AG04449 (cell line): ENCODE data around the gene ENOX1.

Experiments
- CTCF ChIA-PET: fragments of 350-600 bp; formaldehyde crosslinking; extraction: SDS; loops from one replicate; lab custom pipeline; 2021; ENCODE audit warnings: antibody characterized with exemption; lab: Yijun Ruan, JAX
- POLR2A ChIA-PET: fragments of 400-600, 350-600 bp; formaldehyde crosslinking; extraction: SDS; loops from one replicate; lab custom pipeline; 2020; ENCODE audit warnings: antibody characterized with exemption, inconsistent platforms; lab: Yijun Ruan, JAX
- DNase-seq: peaks from one replicate; pipeline ENCODE4 v3.0.0-alpha.2; 2010; ENCODE audit warnings: low read depth, low spot score
- H3K4me3 ChIP-seq: 2 replicates; pipeline ENCODE4 v1.5.1; 2011; ENCODE audit warnings: low read depth, mild to moderate bottlenecking, control low read depth, low read length
- TF ChIP-seq, protein P1 (sequence below): IDR thresholded peaks from one replicate; pipeline ENCODE4 v1.5.1; 2011; ENCODE audit warnings: mild to moderate bottlenecking, moderate library complexity, low read length, control low read depth, inconsistent platforms; ENCODE audit not compliant: insufficient read depth; ENCODE audit errors: missing control alignments

Gene ENOX1

DNA sequence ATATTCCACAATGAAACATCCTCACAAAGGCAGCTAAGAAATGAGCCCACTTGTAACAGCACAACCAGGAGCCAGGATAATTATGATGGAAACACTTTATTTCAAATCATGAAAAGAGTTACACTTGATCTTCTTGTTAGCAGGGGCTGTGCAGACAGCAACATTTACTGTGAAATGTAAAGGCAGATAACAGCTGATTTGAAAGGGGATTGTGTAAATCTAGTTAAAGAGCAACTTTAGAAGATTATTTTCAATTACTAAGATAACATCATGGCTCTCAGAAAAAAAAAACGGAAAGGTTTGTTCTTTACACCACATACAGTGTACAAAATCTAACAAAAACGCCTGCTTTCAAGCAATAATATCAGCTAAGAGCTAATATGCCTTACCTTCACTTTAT, 22.4 kb downstream of the ENOX1 start:
- CTCF ChIA-PET = interaction anchor here (1.2 kb wide), 1 partner anchor 12 kb away, joined by 6 read pairs; no protein-coding TSS in a partner anchor
- POLR2A ChIA-PET = no interaction called here
- TF ChIP-seq, protein P1, sequence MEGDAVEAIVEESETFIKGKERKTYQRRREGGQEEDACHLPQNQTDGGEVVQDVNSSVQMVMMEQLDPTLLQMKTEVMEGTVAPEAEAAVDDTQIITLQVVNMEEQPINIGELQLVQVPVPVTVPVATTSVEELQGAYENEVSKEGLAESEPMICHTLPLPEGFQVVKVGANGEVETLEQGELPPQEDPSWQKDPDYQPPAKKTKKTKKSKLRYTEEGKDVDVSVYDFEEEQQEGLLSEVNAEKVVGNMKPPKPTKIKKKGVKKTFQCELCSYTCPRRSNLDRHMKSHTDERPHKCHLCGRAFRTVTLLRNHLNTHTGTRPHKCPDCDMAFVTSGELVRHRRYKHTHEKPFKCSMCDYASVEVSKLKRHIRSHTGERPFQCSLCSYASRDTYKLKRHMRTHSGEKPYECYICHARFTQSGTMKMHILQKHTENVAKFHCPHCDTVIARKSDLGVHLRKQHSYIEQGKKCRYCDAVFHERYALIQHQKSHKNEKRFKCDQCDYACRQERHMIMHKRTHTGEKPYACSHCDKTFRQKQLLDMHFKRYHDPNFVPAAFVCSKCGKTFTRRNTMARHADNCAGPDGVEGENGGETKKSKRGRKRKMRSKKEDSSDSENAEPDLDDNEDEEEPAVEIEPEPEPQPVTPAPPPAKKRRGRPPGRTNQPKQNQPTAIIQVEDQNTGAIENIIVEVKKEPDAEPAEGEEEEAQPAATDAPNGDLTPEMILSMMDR = no peak
- no peak overlapping the region for H3K4me3 ChIP-seq
- no peak for DNase-seq

DNA sequence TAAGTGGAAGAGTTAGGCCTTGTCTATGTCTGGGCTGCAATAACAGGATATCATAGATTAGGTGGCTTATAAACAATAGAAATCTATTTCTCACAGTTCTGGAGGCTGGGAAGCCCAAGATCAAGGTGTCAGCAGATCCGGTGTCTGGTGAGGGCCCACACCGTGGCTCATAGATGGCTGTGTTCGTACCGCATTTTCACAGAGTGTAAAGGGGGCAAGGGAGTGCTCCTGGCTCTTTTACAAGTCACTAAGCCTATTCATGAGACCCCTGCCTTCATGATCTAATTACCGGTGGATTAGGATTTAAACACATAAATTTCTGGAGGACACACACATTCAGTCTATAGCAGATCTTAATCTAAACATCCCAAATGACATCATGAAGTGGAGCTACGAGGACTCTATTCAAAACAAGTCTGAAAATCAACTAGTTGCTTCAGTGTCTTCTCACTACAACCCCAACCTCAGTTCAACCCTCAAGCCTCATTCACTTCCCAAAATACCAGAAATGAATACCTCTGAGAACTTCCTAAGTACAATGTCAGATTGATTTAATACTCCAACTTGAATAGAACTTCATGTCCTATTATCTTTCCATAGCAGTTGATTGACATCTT, 23.5 kb downstream of the ENOX1 start:
- DNase-seq = no peak
- TF ChIP-seq, protein P1 = no peak
- ChIA-PET CTCF (no interaction called here), POLR2A (no interaction called here)
- H3K4me3 ChIP-seq = no peak overlapping the region

DNA sequence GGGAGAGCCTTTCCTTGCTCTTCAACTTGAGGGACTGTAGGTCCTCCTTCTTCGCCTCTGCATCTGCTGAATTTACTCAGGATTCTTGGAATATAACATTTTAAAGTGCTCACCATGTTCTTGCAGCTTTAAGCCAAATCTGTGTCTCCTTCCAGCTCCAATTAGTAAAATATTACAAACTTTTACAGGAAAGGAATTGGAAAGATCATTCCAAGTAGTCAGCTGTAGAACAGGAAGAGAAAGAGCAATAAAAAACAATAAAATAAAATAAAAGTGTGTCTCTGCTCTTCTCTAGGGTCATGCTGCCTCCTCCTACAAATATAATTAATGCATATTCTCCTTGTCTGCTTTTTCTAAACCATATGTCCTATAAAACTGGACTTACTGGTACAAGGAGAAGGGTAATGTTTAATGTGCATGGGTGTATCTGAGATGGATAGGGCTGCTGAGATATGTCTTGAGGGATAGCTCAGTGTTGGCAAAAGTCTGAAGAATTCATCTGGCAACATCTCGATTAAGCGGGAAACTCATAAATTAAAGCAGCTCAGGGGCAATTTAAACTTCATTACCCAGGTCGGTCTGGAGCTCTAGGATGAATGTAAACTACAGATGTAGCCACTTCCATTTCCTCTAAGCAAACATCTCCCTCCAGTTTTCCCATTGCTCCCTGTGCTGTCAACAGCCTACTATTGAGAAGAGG, 25.0 kb downstream of the ENOX1 start:
- no peak overlapping the region for H3K4me3 ChIP-seq
- no peak for DNase-seq
- POLR2A ChIA-PET = no interaction called here
- TF ChIP-seq, protein P1 = no peak
- CTCF ChIA-PET = no interaction called here

DNA sequence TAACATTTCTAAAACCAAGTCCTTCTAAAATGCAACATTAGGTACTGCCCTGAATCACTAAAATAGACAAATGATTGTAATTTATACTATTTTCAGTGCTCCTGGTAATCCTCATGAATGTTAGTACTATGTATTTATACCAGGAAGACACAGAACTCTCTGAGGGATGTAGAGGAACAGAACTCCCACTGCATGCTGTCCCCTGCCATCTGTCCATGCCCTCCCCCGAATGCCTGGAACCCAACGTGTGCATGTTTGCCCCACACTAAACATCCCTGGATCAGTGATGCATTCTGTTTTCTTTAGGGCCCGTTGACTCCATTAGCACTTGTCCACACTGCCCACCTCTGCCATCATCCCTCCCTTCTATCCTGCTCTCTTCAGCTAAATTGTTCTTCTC, 26.5 kb downstream of the ENOX1 start:
- CTCF ChIA-PET = no interaction called here

DNA sequence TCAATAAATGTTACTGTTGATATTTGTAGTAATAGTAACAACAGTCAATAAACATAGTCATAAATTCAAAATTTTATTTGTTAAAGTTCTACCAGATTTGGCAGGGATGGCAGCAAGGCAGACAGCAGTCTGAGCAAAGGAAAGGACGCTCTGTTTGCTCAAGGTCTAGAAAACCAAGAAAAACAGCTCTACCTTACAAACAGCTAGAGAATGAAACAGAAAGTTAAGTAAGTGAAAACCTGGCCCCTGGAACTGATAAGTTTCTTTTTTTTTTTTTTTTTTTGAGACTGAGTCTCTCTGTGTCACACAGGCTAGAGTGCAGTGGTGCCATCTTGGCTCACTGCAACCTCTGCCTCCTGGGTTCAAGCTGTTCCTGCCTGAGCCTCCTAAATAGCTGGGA, 27.9 kb downstream of the ENOX1 start:
- H3K4me3 ChIP-seq = no peak overlapping the region
- TF ChIP-seq, protein P1 = no peak
- no peak for DNase-seq
- CTCF ChIA-PET = no interaction called here
- POLR2A ChIA-PET = no interaction called here

More for the DNA sequence above, 26.5 kb downstream of the ENOX1 start:
- no peak for DNase-seq
- H3K4me3 ChIP-seq = no peak overlapping the region
- POLR2A ChIA-PET = no interaction called here
- TF ChIP-seq, protein P1 = no peak

DNA sequence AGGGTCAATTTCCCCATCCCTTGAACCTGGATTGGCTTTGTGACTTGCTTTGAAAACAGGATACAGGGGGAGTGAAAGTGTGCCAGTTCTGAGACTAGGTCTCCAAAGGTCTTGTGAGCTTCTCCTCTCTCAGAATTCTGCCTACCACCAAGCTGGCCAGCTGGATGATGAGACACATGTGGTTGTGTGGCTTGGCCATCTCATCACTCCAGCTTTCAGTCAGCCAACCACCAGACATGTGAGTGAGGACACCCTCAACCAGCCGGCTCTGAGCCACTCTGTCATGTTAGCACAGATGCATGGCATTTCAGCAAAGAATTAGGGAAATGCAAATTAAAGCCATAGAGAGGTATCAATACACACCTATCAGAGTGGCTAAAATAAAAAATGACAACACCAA, 29.5 kb downstream of the ENOX1 start:
- TF ChIP-seq, protein P1 = no peak
- H3K4me3 ChIP-seq = no peak overlapping the region
- DNase-seq = no peak
- ChIA-PET POLR2A (no interaction called here), CTCF (no interaction called here)
